Endothelial cell (in vitro differentiated cells): Measurements from ENCODE around the gene STAT1. TPM values are rescaled to one million over a fixed set of nuclear protein-coding genes. Genes with fewer than 3 reads are reported as not detected.

Experiments used
- DNase-seq: peaks from one replicate; pipeline ENCODE4 v3.0.0; 2021; ENCODE audit warnings: low spot score
- H3K27ac Mint-ChIP-seq: one replicate; pipeline ENCODE4 v1.8.0; 2021; ENCODE audit warnings: mixed read lengths, inconsistent platforms; ENCODE audit not compliant: unreplicated experiment
- H3K27me3 Mint-ChIP-seq: one replicate; pipeline ENCODE4 v1.8.0; 2021; ENCODE audit warnings: mild to moderate bottlenecking, moderate library complexity, mixed read lengths, inconsistent platforms; ENCODE audit not compliant: unreplicated experiment
- H3K36me3 Mint-ChIP-seq: one replicate; pipeline ENCODE4 v1.8.0; 2021; ENCODE audit warnings: mild to moderate bottlenecking, low read depth, mixed read lengths, inconsistent platforms; ENCODE audit not compliant: unreplicated experiment
- H3K4me1 Mint-ChIP-seq: one replicate; pipeline ENCODE4 v1.8.0; 2021; ENCODE audit warnings: mild to moderate bottlenecking, mixed read lengths, inconsistent platforms; ENCODE audit not compliant: unreplicated experiment
- H3K4me3 Mint-ChIP-seq: one replicate; pipeline ENCODE4 v1.8.0; 2021; ENCODE audit warnings: mild to moderate bottlenecking, mixed read lengths, inconsistent platforms; ENCODE audit not compliant: unreplicated experiment
- H3K9me3 Mint-ChIP-seq: one replicate; pipeline ENCODE4 v1.8.0; 2021; ENCODE audit warnings: mixed read lengths, inconsistent platforms; ENCODE audit not compliant: unreplicated experiment
- CTCF ChIP-seq: fragments of 200-600 bp; sonication (generic); IDR thresholded peaks from one replicate; pipeline ENCODE4 v1.5.0; 2021; ENCODE audit warnings: antibody characterized with exemption; ENCODE audit not compliant: unreplicated experiment
- long read RNA-seq: library from polyadenylated mRNA; unstranded; transcript quantifications from one replicate; pipeline ENCODE4 v2.0.0, GENCODE V29; 2020; ENCODE audit not compliant: unreplicated experiment
- total RNA-seq: library from RNA; stranded (reverse); fragmentation: NEBNext Ultra II Directional; extraction: Animal tissue kit (Norgen Biotek cat#: 25700); gene quantifications from one replicate; pipeline ENCODE4 v1.2.1, GENCODE V29; 2021; ENCODE audit not compliant: unreplicated experiment

The STAT1 gene
- total RNA-seq: 30.1 TPM
- long read RNA-seq, full-length matches to known transcripts: 4 of 6 reads
- long read RNA-seq, partial matches to known transcripts: 1 of 6 reads
- long read RNA-seq, other reads (novel, unspliced or antisense): 1 of 6 reads

- no peaks in the 10 kb centered on the region for H3K9me3 Mint-ChIP-seq
- no peak within 1 kb of the TSS for H3K27ac Mint-ChIP-seq
- no peak within 1 kb of the TSS for H3K4me3 Mint-ChIP-seq
- H3K27me3 Mint-ChIP-seq: peaks cover 2% of the 10 kb centered on the region
- TF ChIP-seq CTCF: peak; percentile 9
- no peaks in the 10 kb centered on the region for H3K36me3 Mint-ChIP-seq
- DNase-seq: peak; percentile 95
- H3K4me1 Mint-ChIP-seq: no peaks in the 10 kb centered on the region
Observed at GRCh38 chr2:191013932-191014652, at the start of gene STAT1. Gene STAT1 (minus strand): TSS chr2:191014171. CDS start chr2:191010003, 4,168 bp downstream.

GRCh38 chr2:191063584-191063983 is 49.6 kb upstream of the STAT1 start:
- Mint-ChIP-seq H3K36me3 (no peaks in the 10 kb centered on the region), H3K4me3 (no peak overlapping the region), H3K9me3 (no peaks in the 10 kb centered on the region), H3K27me3 (no peaks in the 10 kb centered on the region), H3K4me1 (peaks cover 10% of the 10 kb centered on the region), H3K27ac (no peak overlapping the region)
- no peak for TF ChIP-seq CTCF
- DNase-seq: no peak

GRCh38 chr2:191061381-191061980 is 47.5 kb upstream of the STAT1 start:
- no peaks in the 10 kb centered on the region for H3K9me3 Mint-ChIP-seq
- no peaks in the 10 kb centered on the region for H3K36me3 Mint-ChIP-seq
- H3K4me3 Mint-ChIP-seq: no peak overlapping the region
- no peak overlapping the region for H3K27ac Mint-ChIP-seq
- no peak for DNase-seq
- H3K27me3 Mint-ChIP-seq: no peaks in the 10 kb centered on the region
- no peak for TF ChIP-seq CTCF
- H3K4me1 Mint-ChIP-seq: peaks cover 8% of the 10 kb centered on the region

GRCh38 chr2:191059308-191059707 is 45.3 kb upstream of the STAT1 start:
- TF ChIP-seq CTCF: no peak
- DNase-seq: no peak
- Mint-ChIP-seq H3K27ac (no peak overlapping the region), H3K4me1 (peaks cover 11% of the 10 kb centered on the region), H3K27me3 (no peaks in the 10 kb centered on the region), H3K36me3 (no peaks in the 10 kb centered on the region), H3K4me3 (no peak overlapping the region), H3K9me3 (no peaks in the 10 kb centered on the region)

GRCh38 chr2:191056228-191056627 is 42.3 kb upstream of the STAT1 start:
- DNase-seq: no peak
- Mint-ChIP-seq H3K36me3 (no peaks in the 10 kb centered on the region), H3K27ac (no peak overlapping the region), H3K27me3 (no peaks in the 10 kb centered on the region), H3K4me3 (no peak overlapping the region), H3K9me3 (no peaks in the 10 kb centered on the region), H3K4me1 (peaks cover 12% of the 10 kb centered on the region)
- no peak for TF ChIP-seq CTCF
